Forelimb muscle (tissue), 1 donor: ENCODE measurements around the gene SLC15A5. TPM values are rescaled to one million over a fixed set of nuclear protein-coding genes. Genes with fewer than 3 reads are reported as not detected.

ENCODE experiments used
- DNase-seq: peaks from one replicate; pipeline ENCODE4 v3.0.0-alpha.2; 2013; ENCODE audit warnings: low read depth
- polyA plus RNA-seq: library from polyadenylated mRNA; unstranded; fragments of 120-200 nt; gene quantifications from one replicate; pipeline ENCODE4 v1.2.1, GENCODE V29; 2013; ENCODE audit not compliant: insufficient read length

Gene SLC15A5
- polyA plus RNA-seq, 1 donor, result not detected

- DNase-seq, result no peak
Measured at GRCh38 chr12:16261944-16262475, 15.5 kb downstream of the SLC15A5 start.

- DNase-seq, result no peak
Measured at GRCh38 chr12:16260206-16260605, 17.3 kb downstream of the SLC15A5 start.

- DNase-seq, result no peak
Measured at GRCh38 chr12:16258963-16259362, 18.5 kb downstream of the SLC15A5 start.

DNA sequence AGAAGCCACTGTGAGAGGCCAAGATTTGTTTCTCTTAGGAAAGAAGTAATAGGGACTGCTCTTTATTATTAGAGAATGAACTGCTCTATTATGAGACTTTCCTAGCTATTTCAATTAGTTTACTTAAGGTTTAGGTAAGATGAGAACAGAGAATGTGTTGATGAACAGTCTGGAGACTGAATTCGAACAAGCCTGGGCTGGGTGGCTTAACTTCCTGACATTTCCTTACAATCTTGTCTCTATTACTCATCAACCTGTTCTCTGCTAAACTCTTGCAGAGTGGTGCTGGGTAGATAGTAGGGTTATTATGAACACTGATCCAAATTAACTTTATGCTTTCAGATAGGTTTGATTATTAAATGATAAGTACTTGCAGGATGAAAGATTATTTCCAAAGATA lies 31.2 kb downstream of the SLC15A5 start:
- no peak for DNase-seq

DNA sequence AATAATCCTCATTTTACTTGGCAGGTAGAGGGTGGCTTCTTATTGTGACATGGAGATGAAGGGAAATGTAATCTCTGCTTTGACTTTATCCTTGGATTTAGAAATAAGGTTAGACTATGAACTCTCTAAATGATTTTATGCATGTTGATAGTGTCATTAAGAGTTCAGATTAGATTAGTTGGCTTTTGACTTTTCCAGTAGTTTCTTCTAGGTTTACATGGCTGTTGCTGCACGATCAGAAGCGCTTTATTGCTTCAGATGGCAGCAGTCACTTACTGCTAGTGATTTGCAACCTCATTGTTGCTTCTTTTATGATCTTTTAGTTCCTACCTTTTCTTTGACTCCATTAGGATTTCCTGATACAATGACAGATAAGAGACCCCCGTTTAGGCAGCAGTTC lies 32.3 kb downstream of the SLC15A5 start:
- DNase-seq, result no peak

DNA sequence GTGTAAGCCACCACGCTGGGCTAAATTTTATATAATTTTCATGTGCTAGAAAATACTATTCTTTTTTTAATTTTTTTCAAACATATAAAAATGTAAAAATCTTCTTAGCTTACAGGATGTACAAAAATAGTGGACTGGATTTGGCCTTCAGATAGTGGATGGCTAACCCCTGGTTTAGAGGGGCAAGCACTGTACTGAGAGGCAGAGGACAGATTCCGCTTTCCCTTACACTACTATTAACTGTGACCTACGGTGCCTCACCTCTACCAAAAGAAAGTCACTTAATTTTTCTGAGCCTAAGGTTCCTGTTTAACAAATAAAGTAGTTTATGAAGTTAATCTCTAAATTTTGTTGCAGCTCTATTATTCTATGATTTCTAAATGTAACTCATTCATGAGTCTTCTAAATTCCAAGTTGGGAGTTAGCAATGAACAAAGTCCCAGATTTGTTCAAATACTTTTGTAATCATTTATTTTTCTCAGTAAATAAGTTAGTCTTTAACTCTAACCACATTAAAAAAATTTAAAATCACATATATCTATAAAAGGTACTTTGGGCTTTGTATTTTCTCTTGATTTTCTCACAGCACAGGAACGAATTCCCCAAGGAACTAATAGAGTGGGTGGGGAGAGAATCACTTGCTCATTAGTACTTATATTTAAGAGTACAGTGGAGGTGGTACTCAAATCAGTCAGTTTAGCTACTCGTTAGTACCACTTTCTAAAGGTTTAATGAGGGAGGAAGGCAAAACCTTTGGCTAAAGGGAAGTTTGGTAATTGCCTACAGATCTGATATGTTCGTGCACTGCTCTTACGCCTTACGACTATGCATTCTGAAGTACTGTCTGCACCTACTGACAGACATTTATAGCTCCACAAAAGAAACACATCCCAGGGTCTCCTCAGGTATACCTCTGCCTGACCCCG lies 33.7 kb downstream of the SLC15A5 start:
- no peak for DNase-seq

- DNase-seq, result no peak
Measured at GRCh38 chr12:16241346-16241745, 36.1 kb downstream of the SLC15A5 start.

- no peak for DNase-seq
Measured at GRCh38 chr12:16238661-16239060, 38.8 kb downstream of the SLC15A5 start.

- DNase-seq, result no peak
Measured at GRCh38 chr12:16229676-16230075, 47.8 kb downstream of the SLC15A5 start.

GRCh38 chr12:16228067-16228466 lies 49.4 kb downstream of the SLC15A5 start:
- DNase-seq, result no peak

GRCh38 chr12:16225692-16226091 lies 51.8 kb downstream of the SLC15A5 start:
- no peak for DNase-seq

GRCh38 chr12:16224196-16224595 lies 53.3 kb downstream of the SLC15A5 start:
- no peak for DNase-seq

DNA sequence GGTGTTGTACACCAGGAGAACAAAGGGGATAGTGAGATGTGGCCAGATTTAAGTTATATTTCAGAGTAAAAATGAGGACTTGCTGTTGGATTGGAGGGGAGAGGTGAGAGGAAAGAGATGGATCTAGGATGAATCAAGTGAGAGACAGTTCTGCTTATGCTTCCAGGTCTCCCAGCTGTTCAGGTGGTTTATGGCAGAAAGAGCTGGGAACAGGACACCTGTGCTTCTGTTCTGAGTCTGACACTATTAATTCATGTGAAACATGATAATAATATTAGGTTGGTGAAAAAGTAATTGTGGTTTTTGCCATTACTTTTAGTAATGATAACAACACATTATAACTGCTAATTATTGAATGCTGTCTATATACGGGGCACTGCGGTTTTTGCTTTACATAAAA lies 55.7 kb downstream of the SLC15A5 start:
- DNase-seq, result no peak

DNA sequence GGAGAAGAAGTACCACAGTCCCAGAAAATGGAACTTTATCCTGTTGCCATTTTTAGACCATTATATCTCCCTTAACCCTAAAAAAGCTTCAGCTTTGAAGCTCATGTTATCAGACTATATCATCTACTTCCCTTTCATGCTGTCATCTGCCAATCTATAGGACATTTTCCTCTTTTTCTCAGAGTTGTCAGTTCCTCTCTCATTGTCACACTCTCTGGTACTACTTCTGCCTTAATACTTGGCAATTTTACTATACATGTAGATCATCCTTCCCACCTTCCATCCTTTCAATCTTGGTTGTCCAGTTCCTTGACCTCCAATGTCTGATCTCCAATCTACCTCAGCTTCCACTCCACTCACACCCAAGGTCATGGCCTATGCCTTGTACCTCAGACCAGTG lies 57.4 kb downstream of the SLC15A5 start:
- DNase-seq, result no peak

DNA sequence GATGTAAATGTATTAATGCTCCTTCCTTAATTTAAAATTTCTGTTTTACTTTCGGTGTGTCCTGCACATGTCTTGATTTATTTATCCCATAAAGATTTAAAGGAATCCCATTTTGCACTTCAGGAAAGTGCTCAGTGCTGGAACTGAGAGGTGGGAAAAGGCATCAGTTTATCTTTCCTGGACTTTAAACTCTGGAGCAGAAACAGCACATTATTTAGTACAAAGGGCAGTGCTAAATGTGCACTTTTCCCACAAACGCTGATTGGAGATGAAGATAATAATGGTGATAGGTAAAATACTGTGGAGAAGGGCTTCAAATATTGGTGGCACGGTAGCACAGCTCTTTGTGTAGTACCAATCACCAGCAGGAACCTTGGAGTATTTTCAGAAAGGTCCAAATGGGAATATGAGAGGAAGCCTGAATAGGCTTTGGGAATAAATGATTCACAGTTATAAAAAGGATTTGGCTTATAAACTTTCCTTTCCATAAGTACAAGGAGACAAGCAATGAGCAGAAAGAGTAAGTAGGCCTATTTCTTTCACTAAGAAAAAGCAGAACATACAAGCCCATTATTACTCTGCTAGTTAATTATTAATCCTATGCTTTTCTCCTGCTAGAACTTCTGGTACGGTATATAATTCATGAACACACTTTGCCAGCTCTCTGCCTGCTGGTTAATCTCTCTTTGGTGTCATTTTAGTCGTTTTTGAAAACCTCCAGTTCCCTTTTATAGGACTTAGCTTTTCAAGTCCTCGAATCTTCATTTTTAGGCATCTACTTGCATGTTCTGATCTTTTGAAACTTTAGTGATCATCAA lies 58.3 kb downstream of the SLC15A5 start:
- no peak for DNase-seq

- no peak for DNase-seq
Measured at GRCh38 chr12:16218234-16218633, 59.3 kb downstream of the SLC15A5 start.

DNA sequence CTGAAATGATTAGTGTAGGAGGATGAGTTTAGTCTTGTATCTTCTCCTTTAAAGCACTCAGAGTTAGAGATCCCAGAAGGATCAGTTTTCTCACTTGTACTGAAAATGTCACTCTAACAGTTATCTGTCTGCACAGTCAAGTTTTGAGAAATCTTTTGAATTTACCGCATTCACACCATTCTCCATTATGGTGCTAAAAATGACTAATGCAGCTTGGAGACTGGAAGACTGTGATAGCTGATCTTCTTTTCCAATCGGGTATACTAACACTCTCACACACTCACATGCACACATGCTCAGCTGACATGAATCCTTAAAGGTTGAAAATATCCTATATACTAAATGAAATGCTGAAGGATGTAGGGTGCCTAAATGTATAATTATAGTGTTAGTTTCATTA lies 65.8 kb downstream of the SLC15A5 start:
- DNase-seq, result no peak

- DNase-seq, result no peak
Measured at GRCh38 chr12:16198884-16199283, 78.6 kb downstream of the SLC15A5 start.

- no peak for DNase-seq
Measured at GRCh38 chr12:16197600-16197999, 79.9 kb downstream of the SLC15A5 start.

DNA sequence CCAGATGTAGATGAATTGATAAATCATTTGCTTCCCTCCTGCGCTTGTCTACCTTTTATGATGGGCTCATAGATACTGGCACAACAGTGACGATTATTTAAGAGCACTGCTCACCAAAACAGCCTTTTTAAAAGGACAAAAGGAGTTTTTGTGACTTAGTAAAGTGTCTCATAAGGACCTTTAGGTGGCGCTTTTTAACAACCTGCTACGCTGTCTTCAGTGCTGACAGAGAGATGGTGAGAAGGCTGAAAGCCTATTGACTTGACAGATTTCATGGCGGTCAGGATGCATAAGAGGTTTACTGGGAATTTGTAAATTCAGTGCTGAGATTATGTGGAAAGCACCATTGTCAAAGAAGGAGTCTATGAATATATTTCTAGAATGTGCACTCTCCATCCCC lies 87.6 kb downstream of the SLC15A5 start:
- DNase-seq, result no peak

GRCh38 chr12:16187660-16188059 lies 89.8 kb downstream of the SLC15A5 start:
- no peak for DNase-seq

GRCh38 chr12:16184681-16185080 lies 92.8 kb downstream of the SLC15A5 start:
- no peak for DNase-seq

GRCh38 chr12:16183541-16183940 lies 93.9 kb downstream of the SLC15A5 start:
- no peak for DNase-seq
